Ishikawa (cell line): ENCODE measurements around the gene SPINK4.

Experiments used
- CEBPB ChIP-seq: IDR thresholded peaks from 2 replicates; pipeline ENCODE4 v1.6.1; 2012
- EP300 ChIP-seq: IDR thresholded peaks from 2 replicates; pipeline ENCODE4 v1.6.1; 2012; ENCODE audit warnings: borderline replicate concordance
- FOXM1 ChIP-seq: IDR thresholded peaks from 2 replicates; pipeline ENCODE4 v1.6.1; 2012; ENCODE audit warnings: low read depth, borderline replicate concordance
- MAX ChIP-seq: IDR thresholded peaks from 2 replicates; pipeline ENCODE4 v1.6.1; 2012
- NFIC ChIP-seq: IDR thresholded peaks from 2 replicates; pipeline ENCODE4 v1.6.1; 2012
- REST ChIP-seq: IDR thresholded peaks from 2 replicates; pipeline ENCODE4 v1.6.1; 2012; ENCODE audit warnings: low read depth, mild to moderate bottlenecking
- TAF1 ChIP-seq: IDR thresholded peaks from 2 replicates; pipeline ENCODE4 v1.6.1; 2012; ENCODE audit warnings: low read depth, mild to moderate bottlenecking
- TCF12 ChIP-seq: IDR thresholded peaks from 2 replicates; pipeline ENCODE4 v1.6.1; 2012; ENCODE audit warnings: low read depth
- TEAD4 ChIP-seq: IDR thresholded peaks from 2 replicates; pipeline ENCODE4 v1.6.1; 2012
- ZBTB7A ChIP-seq: IDR thresholded peaks from 2 replicates; pipeline ENCODE4 v1.6.1; 2012; ENCODE audit warnings: low read depth

GRCh38 chr9:33197279-33198152, 42.5 kb upstream of the SPINK4 start:
- no peak for TF ChIP-seq TCF12
- no peak for TF ChIP-seq CEBPB
- no peak for TF ChIP-seq FOXM1
- no peak for TF ChIP-seq TAF1
- TF ChIP-seq REST = no peak
- TF ChIP-seq NFIC = no peak
- no peak for TF ChIP-seq EP300
- TF ChIP-seq TEAD4 = no peak
- no peak for TF ChIP-seq MAX
- TF ChIP-seq ZBTB7A = no peak
